Activated T-helper 2 cell treated with anti-CD3 and anti-CD28 coated beads, Interferon-gamma antibody, Interleukin-2, Interleukin-4, amounts not matched to agents 10 μg/mL and 5 μg/mL and 100 μg/mL, durations not matched to agents 14 hours and 24 hours and 36 hours (primary cell): ENCODE results near the gene PRKAG2. TPM values are rescaled to one million over a fixed set of nuclear protein-coding genes. Genes with fewer than 3 reads are reported as not detected.
"Not testable (repeated sequence)": the region's sequence is repeated elsewhere in the genome, so short reads cannot be mapped to it uniquely, and the experiment has no call there.

ENCODE experiments used
- DNase-seq: peaks from one replicate; pipeline ENCODE4 v3.0.0; 2021; ENCODE audit warnings: low spot score
- H3K27ac Mint-ChIP-seq: one replicate; pipeline ENCODE4 v1.8.0; 2021; ENCODE audit warnings: mixed read lengths
- H3K27me3 Mint-ChIP-seq: one replicate; pipeline ENCODE4 v1.8.0; 2021; ENCODE audit warnings: low read depth, mixed read lengths
- H3K36me3 Mint-ChIP-seq: one replicate; pipeline ENCODE4 v1.8.0; 2021; ENCODE audit warnings: low read depth, mixed read lengths
- H3K4me1 Mint-ChIP-seq: one replicate; pipeline ENCODE4 v1.8.0; 2021; ENCODE audit warnings: low read depth, mixed read lengths
- H3K4me3 Mint-ChIP-seq: one replicate; pipeline ENCODE4 v1.8.0; 2021; ENCODE audit warnings: low read depth, mild to moderate bottlenecking, moderate library complexity, mixed read lengths
- H3K9me3 Mint-ChIP-seq: one replicate; pipeline ENCODE4 v1.8.0; 2021; ENCODE audit warnings: mixed read lengths
- intact Hi-C: fragments of 100-400 bp; cut with micrococcal nuclease; formaldehyde crosslinking; loops from one replicate; pipeline ENCODE4 v1.15.1; 2023
- total RNA-seq: library from RNA; stranded (reverse); gene quantifications from 2 replicates; pipeline ENCODE4 v1.2.3, GENCODE V29; 2022

PRKAG2 gene
- total RNA-seq, 1 donor from 2014 or later = 14.9 TPM

DNA sequence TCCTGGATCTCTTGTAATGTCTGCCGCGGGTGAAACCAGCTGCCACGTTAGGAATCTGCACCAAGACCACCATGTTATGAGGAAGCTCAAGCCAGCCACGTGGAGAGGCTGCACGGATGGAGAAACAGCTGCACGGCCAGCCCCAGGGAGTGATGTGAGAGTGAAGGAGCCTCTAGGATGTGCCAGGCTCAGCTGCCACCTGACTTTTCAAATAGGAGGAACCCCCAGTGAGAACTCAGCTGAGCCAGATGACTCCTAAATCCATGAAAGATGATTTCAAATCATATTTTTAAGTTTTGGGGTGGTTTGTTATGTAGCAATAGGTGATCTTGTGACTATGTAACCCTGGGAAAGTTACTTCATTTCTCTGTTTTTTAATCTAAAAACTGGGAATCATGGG lies 71.7 kb downstream of the PRKAG2 start:
- no peaks in the 10 kb centered on the region for H3K36me3 Mint-ChIP-seq
- H3K27me3 Mint-ChIP-seq = no peaks in the 10 kb centered on the region
- intact Hi-C loops = no loop called here
- no peaks in the 10 kb centered on the region for H3K4me1 Mint-ChIP-seq
- H3K4me3 Mint-ChIP-seq = no peak overlapping the region
- H3K27ac Mint-ChIP-seq = no peak overlapping the region
- no peaks in the 10 kb centered on the region for H3K9me3 Mint-ChIP-seq
- no peak for DNase-seq

DNA sequence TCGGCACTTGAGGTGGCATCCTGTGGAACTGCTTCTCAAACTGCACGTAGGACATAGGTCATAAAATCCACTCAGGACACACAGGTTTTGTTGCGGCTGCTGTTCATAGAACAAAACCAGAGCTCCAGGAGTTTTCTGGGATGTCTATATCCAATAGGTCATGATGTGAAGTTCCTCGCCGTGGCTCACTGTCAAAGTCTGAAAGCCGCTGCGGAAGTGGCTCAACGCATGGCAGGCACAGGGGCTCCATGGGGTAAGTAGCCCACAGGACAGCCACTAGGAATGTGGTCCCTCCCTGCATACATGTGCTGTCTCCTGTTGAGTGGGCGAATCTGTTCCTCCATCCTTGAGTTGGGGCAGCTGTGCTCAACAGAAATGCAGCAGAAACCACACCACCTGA lies 72.2 kb downstream of the PRKAG2 start:
- no peak for DNase-seq
- intact Hi-C loops = no loop called here
- no peaks in the 10 kb centered on the region for H3K4me1 Mint-ChIP-seq

DNA sequence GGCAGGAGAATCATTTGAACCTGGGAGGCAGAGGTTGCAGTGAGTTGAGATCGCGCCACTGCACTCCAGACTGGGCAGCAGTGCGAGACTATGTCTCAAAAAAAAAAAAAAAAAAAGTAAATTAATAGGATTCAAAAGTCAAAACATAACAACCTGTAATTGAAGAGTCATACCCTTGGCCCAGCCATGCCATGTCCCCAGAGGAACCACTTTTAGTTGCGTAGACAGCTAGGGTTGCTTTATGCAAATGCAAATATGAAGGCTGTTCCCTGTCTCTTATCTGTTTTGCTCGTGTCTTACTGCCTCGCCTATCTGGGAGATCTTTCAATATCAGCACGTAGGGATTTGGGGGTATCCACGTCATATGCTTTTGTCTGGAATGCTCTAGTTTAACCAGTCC lies 73.1 kb downstream of the PRKAG2 start:
- Mint-ChIP-seq H3K27me3 (no peaks in the 10 kb centered on the region), H3K9me3 (no peaks in the 10 kb centered on the region)

More for the DNA sequence above, 72.2 kb downstream of the PRKAG2 start:
- no peaks in the 10 kb centered on the region for H3K9me3 Mint-ChIP-seq
- no peak overlapping the region for H3K27ac Mint-ChIP-seq
- no peak overlapping the region for H3K4me3 Mint-ChIP-seq
- no peaks in the 10 kb centered on the region for H3K36me3 Mint-ChIP-seq
- H3K27me3 Mint-ChIP-seq = no peaks in the 10 kb centered on the region

DNA sequence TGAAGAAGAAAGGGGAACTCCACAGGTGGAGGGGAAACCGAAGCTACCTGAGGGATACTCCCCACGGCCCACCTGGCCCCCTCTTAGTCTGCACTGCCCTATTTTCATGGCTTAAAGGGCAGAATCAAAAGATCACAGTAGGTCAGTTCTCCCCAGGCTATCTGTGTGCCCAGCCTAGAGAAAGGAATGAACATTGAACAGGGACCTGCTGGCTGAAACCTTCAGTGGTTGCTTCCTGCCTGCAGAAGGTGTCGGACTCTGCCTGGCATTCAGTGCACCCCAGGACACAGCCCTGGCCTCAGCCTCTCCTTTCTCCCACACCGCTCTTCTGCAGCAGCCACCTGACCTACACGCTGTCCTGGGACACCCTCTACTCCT lies 74.5 kb downstream of the PRKAG2 start:
- no peak overlapping the region for H3K27ac Mint-ChIP-seq
- intact Hi-C loops = no loop called here
- no peak for DNase-seq
- no peaks in the 10 kb centered on the region for H3K36me3 Mint-ChIP-seq
- no peaks in the 10 kb centered on the region for H3K9me3 Mint-ChIP-seq
- no peak overlapping the region for H3K4me3 Mint-ChIP-seq
- no peaks in the 10 kb centered on the region for H3K4me1 Mint-ChIP-seq
- no peaks in the 10 kb centered on the region for H3K27me3 Mint-ChIP-seq

More for the DNA sequence above, 73.1 kb downstream of the PRKAG2 start:
- no peak overlapping the region for H3K4me3 Mint-ChIP-seq
- no peaks in the 10 kb centered on the region for H3K4me1 Mint-ChIP-seq
- DNase-seq = no peak
- H3K36me3 Mint-ChIP-seq = no peaks in the 10 kb centered on the region
- intact Hi-C loops = no loop called here
- no peak overlapping the region for H3K27ac Mint-ChIP-seq

DNA sequence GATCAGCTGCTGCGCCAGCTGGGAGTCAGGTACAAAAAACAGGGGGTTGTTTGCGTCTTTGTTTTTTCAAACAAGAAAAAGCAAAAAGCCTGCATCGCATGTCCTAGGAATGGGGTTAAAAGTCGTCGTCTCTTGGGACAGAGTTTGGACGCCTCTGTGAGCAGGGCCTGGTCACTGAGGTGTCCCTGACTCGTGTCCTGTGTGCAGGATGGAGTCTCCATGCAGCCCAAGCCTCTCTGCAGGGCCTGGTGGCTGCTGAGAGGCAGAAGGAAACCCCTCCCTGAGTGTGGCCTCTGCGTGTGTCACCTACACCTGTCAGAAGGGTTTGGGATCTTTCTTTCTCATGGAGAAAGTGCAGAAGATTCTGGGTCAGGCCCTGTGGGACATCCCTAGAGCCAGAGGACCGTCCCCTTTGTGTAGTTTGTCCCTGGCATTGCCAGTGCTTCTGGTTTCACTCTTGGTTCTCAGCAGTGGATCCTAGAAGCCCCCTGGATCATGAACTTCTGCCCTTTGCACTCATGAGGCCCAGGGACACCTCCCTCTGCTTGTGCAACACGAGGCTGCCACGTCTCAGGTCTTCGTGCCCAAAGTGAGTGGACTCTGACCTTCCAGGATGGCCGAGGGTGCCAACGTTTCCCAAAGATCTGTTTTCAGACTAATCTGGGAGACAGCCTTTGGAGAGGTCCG lies 75.0 kb downstream of the PRKAG2 start:
- H3K4me3 Mint-ChIP-seq = no peak overlapping the region
- H3K9me3 Mint-ChIP-seq = no peaks in the 10 kb centered on the region
- H3K27me3 Mint-ChIP-seq = no peaks in the 10 kb centered on the region
- no peak overlapping the region for H3K27ac Mint-ChIP-seq
- no peaks in the 10 kb centered on the region for H3K4me1 Mint-ChIP-seq
- intact Hi-C loops = no loop called here
- H3K36me3 Mint-ChIP-seq = no peaks in the 10 kb centered on the region
- no peak for DNase-seq

DNA sequence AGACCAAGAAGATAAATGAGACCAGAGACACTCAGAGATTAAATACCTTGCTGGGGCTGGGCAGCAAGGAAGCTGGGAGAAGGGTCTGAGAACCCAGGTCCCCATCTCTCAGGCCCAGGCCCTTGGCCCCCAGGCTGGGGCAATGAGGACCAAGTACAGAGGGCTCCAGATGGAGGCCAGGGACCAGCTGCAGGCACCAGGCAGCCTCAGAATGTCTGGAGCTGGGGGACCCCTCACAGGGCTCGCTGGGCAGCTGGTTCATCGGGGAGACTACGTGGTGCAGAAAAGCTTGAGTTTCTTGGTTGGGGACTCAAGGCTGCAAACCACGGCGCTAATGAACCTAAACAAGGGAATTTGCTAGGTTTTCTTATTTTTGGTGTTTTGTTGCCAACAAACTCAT lies 75.6 kb downstream of the PRKAG2 start:
- Mint-ChIP-seq H3K4me3 (no peak overlapping the region), H3K27me3 (no peaks in the 10 kb centered on the region)
- intact Hi-C loops = no loop called here

DNA sequence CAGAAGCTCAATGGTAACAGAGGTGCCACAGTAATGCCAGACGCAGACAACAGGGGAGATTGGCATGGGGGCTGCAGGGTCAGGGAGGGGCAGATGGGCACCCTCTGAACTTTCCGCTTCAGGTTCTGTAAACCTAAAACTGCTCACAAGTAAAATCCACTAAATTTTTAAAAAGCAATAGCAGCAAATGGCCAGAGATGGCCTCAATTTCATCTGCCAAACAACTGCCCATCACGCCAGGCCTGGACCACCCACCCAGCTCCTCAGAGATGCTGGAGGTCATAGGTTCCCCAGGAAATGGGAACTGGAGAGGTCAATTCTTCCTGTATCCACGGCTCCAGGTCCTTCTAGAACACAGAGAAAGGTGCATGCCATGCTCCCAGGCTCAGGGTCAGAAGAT lies 76.1 kb downstream of the PRKAG2 start:
- Mint-ChIP-seq H3K9me3 (no peaks in the 10 kb centered on the region), H3K4me3 (no peak overlapping the region), H3K4me1 (peaks cover 2% of the 10 kb centered on the region), H3K36me3 (no peaks in the 10 kb centered on the region), H3K27ac (no peak overlapping the region), H3K27me3 (no peaks in the 10 kb centered on the region)
- no peak for DNase-seq
- intact Hi-C loops = no loop called here

More for the DNA sequence above, 75.6 kb downstream of the PRKAG2 start:
- Mint-ChIP-seq H3K4me1 (no peaks in the 10 kb centered on the region), H3K36me3 (no peaks in the 10 kb centered on the region), H3K9me3 (no peaks in the 10 kb centered on the region), H3K27ac (no peak overlapping the region)
- DNase-seq = no peak

DNA sequence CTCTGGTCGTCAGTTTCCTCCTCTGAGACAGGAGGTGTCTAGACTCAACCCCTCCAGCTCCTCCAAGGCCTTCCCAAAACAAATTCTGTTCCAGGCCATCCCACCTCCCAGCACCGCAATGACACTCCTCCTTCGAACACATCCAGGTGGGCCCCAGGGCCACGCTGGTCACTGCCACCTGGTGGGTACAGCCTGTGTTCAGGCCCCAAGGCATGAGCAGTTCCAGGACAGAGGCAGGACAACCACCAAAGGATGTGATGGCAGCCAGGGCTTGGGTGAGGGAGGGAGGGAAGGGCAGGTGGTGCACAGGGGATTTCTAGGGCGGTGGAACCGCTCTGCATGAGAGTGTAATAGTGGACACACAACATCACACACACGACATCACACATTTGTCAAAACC lies 76.5 kb downstream of the PRKAG2 start:
- Mint-ChIP-seq H3K36me3 (no peaks in the 10 kb centered on the region), H3K27me3 (no peaks in the 10 kb centered on the region), H3K4me1 (peaks cover 4% of the 10 kb centered on the region), H3K4me3 (no peak overlapping the region), H3K9me3 (no peaks in the 10 kb centered on the region), H3K27ac (no peak overlapping the region)
- DNase-seq = no peak
- intact Hi-C loops = no loop called here

DNA sequence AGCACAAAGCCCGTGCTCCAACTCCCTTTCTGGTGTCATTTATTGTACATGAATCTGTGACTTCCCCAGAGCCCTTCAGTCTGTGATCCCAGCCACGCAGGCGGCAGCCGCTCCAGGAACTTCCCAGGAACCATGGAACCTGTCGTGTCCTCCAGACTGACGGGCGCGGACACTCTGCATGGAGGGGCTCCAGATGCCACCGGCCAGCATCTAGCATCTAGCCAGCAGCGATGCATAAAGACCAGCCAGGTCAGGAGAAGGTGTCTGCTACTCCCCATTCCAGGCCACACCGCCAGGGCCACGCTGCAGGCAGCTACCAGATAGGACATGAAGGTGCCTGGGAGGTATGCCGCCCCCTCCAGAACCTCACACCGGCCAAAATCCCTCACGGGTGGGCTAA lies 77.4 kb downstream of the PRKAG2 start:
- Mint-ChIP-seq H3K27ac (no peak overlapping the region), H3K36me3 (no peaks in the 10 kb centered on the region), H3K4me1 (peaks cover 10% of the 10 kb centered on the region), H3K9me3 (no peaks in the 10 kb centered on the region), H3K27me3 (no peaks in the 10 kb centered on the region), H3K4me3 (no peak overlapping the region)
- intact Hi-C loops = no loop called here
- DNase-seq = no peak

DNA sequence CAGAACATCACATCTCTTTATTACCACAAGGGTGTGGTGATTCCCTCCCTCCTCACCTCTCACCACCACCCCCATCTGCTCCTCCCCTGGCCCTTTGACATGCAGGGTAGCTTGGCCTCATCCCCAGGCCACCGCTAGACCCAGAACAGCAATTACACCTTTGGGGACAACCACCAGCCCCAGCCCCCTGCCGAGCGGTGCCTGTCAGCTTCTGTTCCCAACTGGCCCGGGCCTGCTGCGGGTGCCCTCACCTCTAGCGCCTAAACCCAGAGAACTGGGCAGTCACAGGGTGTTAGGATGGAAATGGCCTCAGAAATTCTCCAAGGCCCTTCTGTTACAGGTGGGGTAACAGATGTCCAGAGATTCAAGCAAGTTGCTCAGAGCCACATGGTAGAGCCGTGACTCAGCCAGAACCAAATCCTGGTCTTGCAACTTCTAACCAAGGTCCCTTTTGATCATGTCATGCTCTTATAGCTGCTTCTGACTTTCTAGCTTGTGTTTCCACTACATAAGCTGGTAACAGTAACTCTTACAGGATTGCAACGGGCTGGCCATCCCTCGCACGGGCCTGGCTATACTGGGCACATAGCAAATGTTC lies 78.0 kb downstream of the PRKAG2 start:
- H3K9me3 Mint-ChIP-seq = no peaks in the 10 kb centered on the region
- DNase-seq = no peak
- intact Hi-C loops = no loop called here
- H3K4me1 Mint-ChIP-seq = peaks cover 12% of the 10 kb centered on the region
- no peak overlapping the region for H3K27ac Mint-ChIP-seq
- H3K36me3 Mint-ChIP-seq = no peaks in the 10 kb centered on the region
- H3K4me3 Mint-ChIP-seq = no peak overlapping the region
- no peaks in the 10 kb centered on the region for H3K27me3 Mint-ChIP-seq

DNA sequence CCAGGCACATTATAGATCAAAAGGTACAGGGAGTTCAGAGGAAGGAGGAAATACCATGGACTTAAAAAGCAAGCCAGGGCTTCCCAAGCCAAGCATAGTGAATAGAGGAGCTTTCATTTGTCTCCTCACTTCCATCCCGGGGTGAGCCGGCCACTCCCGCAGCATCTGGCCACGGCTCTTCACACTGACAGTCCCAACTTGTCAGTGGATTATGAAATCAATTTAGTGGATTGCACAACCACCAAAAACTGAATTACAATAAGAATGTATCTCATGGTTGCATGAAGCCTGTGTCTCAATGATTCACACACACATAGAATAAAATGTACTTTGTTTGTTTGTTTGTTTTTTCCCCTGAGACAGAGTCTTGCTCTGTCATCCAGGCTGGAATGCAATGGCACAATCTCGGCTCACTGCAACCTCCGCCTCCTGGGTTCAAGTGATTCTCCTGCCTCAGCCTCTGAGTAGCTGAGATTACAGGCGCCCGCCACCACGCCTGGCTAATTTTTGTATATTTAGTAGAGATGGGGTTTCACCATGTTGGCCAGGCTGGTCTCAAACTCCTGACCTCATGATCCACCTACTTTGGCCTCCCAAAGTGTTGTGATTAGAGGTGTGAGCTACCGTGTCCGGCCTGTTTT lies 79.1 kb downstream of the PRKAG2 start:
- DNase-seq, intact Hi-C loops, H3K4me3 Mint-ChIP-seq, H3K36me3 Mint-ChIP-seq, H3K27me3 Mint-ChIP-seq, H3K9me3 Mint-ChIP-seq: not testable (repeated sequence)
- Mint-ChIP-seq H3K4me1 (peaks cover 12% of the 10 kb centered on the region), H3K27ac (peak overlapping the region; percentile 33)

DNA sequence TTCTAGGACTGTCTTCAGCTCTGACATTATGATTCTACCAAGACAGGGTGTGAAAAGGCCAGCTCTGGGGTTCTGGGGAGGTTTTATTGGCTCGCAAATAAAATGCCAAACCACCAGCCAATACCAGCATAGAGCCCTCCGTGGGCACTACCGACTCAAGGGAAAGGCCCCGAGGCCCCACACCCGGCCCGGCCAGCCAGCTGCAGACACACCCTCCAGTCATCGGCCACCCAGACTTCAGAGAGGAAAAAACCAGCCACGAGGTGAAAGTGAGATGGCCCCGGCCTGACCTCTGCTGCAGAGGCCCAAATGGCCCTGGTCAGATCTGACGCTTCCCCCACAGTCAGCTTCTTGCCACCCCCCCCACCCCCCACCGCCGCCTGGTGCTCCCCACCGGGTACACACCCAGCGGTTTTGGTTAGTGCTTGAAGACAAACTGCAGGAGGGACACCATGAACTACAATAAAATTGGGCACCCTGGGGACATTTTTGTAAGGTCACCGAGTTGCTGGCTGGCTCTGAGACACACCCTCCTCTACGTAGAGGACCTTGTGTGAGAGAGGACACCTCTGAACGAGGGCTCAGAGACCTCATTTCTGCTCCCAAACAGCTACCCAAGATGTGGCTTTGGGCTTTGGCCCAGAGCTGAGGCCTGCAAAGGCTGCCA lies 79.9 kb downstream of the PRKAG2 start:
- Mint-ChIP-seq H3K9me3 (no peaks in the 10 kb centered on the region), H3K4me3 (no peak overlapping the region), H3K4me1 (peaks cover 12% of the 10 kb centered on the region), H3K36me3 (no peaks in the 10 kb centered on the region), H3K27me3 (no peaks in the 10 kb centered on the region), H3K27ac (peak overlapping the region; percentile 33)
- no peak for DNase-seq
- intact Hi-C loops = no loop called here
